WTC11 (cell line): ENCODE results near the gene DDX25. TPM values are rescaled to one million over a fixed set of nuclear protein-coding genes. Genes with fewer than 3 reads are reported as not detected.

ENCODE experiments used
- ATAC-seq: fragments of 200-7000 bp; cut with Tn5 transposase; 2 replicates; pipeline ENCODE4 v1.10.0; 2021; ENCODE audit warnings: mild to moderate bottlenecking, moderate library complexity
- CTCF ChIA-PET: fragments of 300-600 bp; sonication (Branson Sonifier 250); formaldehyde crosslinking; loops from one replicate; lab custom pipeline; 2021; ENCODE audit warnings: antibody characterized with exemption; lab: Charles Lee
- POLR2A ChIA-PET: fragments of 350-600 bp; sonication (Branson Sonifier 250); formaldehyde crosslinking; loops from one replicate; lab custom pipeline; 2021; ENCODE audit warnings: antibody characterized with exemption; lab: Charles Lee
- DNase-seq: peaks from one replicate; pipeline ENCODE4 v3.0.0; 2021; ENCODE audit warnings: low spot score
- H3K27ac Mint-ChIP-seq: 2 replicates; pipeline ENCODE4 v1.8.0; 2021; ENCODE audit warnings: mixed read lengths
- H3K27me3 Mint-ChIP-seq: 2 replicates; pipeline ENCODE4 v1.8.0; 2021; ENCODE audit warnings: low read depth, mild to moderate bottlenecking, moderate library complexity, mixed read lengths
- H3K36me3 Mint-ChIP-seq: 2 replicates; pipeline ENCODE4 v1.8.0; 2021; ENCODE audit warnings: mixed read lengths
- H3K4me1 Mint-ChIP-seq: 2 replicates; pipeline ENCODE4 v1.8.0; 2022; ENCODE audit warnings: mixed read lengths
- H3K4me3 Mint-ChIP-seq: 2 replicates; pipeline ENCODE4 v1.8.0; 2021; ENCODE audit warnings: mild to moderate bottlenecking, moderate library complexity, mixed read lengths
- H3K9me3 Mint-ChIP-seq: 2 replicates; pipeline ENCODE4 v1.8.0; 2021; ENCODE audit warnings: mixed read lengths
- CREM ChIP-seq: sonication (generic); formaldehyde crosslinking; IDR thresholded peaks from 2 replicates; pipeline ENCODE4 v1.8.1; 2022; ENCODE audit warnings: mild to moderate bottlenecking, missing genetic modification reagents, moderate library complexity
- ELF4 ChIP-seq: sonication (generic); formaldehyde crosslinking; IDR thresholded peaks from 2 replicates; pipeline ENCODE4 v1.8.1; 2022; ENCODE audit warnings: low read depth, mild to moderate bottlenecking, moderate library complexity, missing genetic modification reagents
- ETV6 ChIP-seq: sonication (generic); formaldehyde crosslinking; IDR thresholded peaks from 2 replicates; pipeline ENCODE4 v1.8.1; 2022; ENCODE audit warnings: mild to moderate bottlenecking, missing genetic modification reagents
- FOXK1 ChIP-seq: sonication (generic); formaldehyde crosslinking; IDR thresholded peaks from 2 replicates; pipeline ENCODE4 v1.8.0; 2022; ENCODE audit warnings: mild to moderate bottlenecking, moderate library complexity, missing genetic modification reagents
- GRHL2 ChIP-seq: fragments of 250-450 bp; sonication (Bioruptor Pico); IDR thresholded peaks from 2 replicates; pipeline ENCODE4 v1.8.0; 2022; ENCODE audit warnings: mild to moderate bottlenecking, moderate library complexity; ENCODE audit not compliant: insufficient replicate concordance, severe bottlenecking
- HMGA2 ChIP-seq: fragments of 250-450 bp; sonication (Bioruptor Pico); IDR thresholded peaks from 2 replicates; pipeline ENCODE4 v1.4.0; 2021; ENCODE audit warnings: mild to moderate bottlenecking, moderate library complexity
- IRF2 ChIP-seq: sonication (generic); formaldehyde crosslinking; IDR thresholded peaks from 2 replicates; pipeline ENCODE4 v1.8.0; 2022; ENCODE audit warnings: low read depth, missing genetic modification reagents, borderline replicate concordance
- JAZF1 ChIP-seq: fragments of 250-450 bp; sonication (Bioruptor Pico); IDR thresholded peaks from 2 replicates; pipeline ENCODE4 v1.9.0; 2021; ENCODE audit warnings: moderate library complexity, mild to moderate bottlenecking, inconsistent platforms
- KAT7 ChIP-seq: sonication (generic); formaldehyde crosslinking; IDR thresholded peaks from 2 replicates; pipeline ENCODE4 v1.8.1; 2023; ENCODE audit warnings: missing genetic modification reagents, mild to moderate bottlenecking, borderline replicate concordance
- MXD4 ChIP-seq: fragments of 250-450 bp; sonication (Bioruptor Pico); IDR thresholded peaks from 2 replicates; pipeline ENCODE4 v1.8.0; 2021; ENCODE audit warnings: mild to moderate bottlenecking, moderate library complexity, borderline replicate concordance
- NR2C2 ChIP-seq: sonication (generic); formaldehyde crosslinking; IDR thresholded peaks from 2 replicates; pipeline ENCODE4 v1.8.0; 2022; ENCODE audit warnings: mild to moderate bottlenecking, missing genetic modification reagents
- OVOL2 ChIP-seq: fragments of 250-450 bp; sonication (Bioruptor Pico); IDR thresholded peaks from 2 replicates; pipeline ENCODE4 v1.9.0; 2021; ENCODE audit warnings: mild to moderate bottlenecking, borderline replicate concordance
- SMAD3 ChIP-seq: sonication (generic); formaldehyde crosslinking; IDR thresholded peaks from 2 replicates; pipeline ENCODE4 v1.8.0; 2022; ENCODE audit warnings: missing genetic modification reagents, mild to moderate bottlenecking, borderline replicate concordance
- SOX15 ChIP-seq: fragments of 250-450 bp; sonication (Bioruptor Pico); IDR thresholded peaks from 2 replicates; pipeline ENCODE4 v1.9.0; 2021; ENCODE audit warnings: mild to moderate bottlenecking
- TCF7 ChIP-seq: sonication (generic); formaldehyde crosslinking; IDR thresholded peaks from 2 replicates; pipeline ENCODE4 v1.8.0; 2022; ENCODE audit warnings: mild to moderate bottlenecking, low read depth, missing genetic modification reagents, moderate library complexity
- TP53 ChIP-seq: sonication (generic); formaldehyde crosslinking; IDR thresholded peaks from 2 replicates; pipeline ENCODE4 v1.8.1; 2023; ENCODE audit warnings: mild to moderate bottlenecking, missing genetic modification reagents
- ZNF232 ChIP-seq: sonication (generic); formaldehyde crosslinking; IDR thresholded peaks from 2 replicates; pipeline ENCODE4 v1.8.0; 2022; ENCODE audit warnings: mild to moderate bottlenecking, missing genetic modification reagents
- total RNA-seq: library from RNA; stranded (reverse); gene quantifications from 3 replicates; pipeline ENCODE4 v1.2.3, GENCODE V29; 2021
- TF ChIP-seq, protein P1 (sequence below): sonication (generic); formaldehyde crosslinking; IDR thresholded peaks from 2 replicates; pipeline ENCODE4 v1.8.1; 2023; ENCODE audit warnings: mild to moderate bottlenecking, missing genetic modification reagents
- TF ChIP-seq, protein P2 (sequence below): fragments of 250-450 bp; sonication (Bioruptor Pico); IDR thresholded peaks from 2 replicates; pipeline ENCODE4 v2.1.2; 2022; ENCODE audit warnings: mild to moderate bottlenecking, moderate library complexity
- TF ChIP-seq, protein P3 (sequence below): sonication (generic); formaldehyde crosslinking; IDR thresholded peaks from 2 replicates; pipeline ENCODE4 v1.8.1; 2022; ENCODE audit warnings: low read depth, missing genetic modification reagents, borderline replicate concordance
- TF ChIP-seq, protein P4 (sequence below): sonication (generic); formaldehyde crosslinking; IDR thresholded peaks from 2 replicates; pipeline ENCODE4 v1.8.1; 2023; ENCODE audit warnings: mild to moderate bottlenecking, missing genetic modification reagents, borderline replicate concordance
- TF ChIP-seq, protein P5 (sequence below): fragments of 250-450 bp; sonication (Bioruptor Pico); IDR thresholded peaks from 2 replicates; pipeline ENCODE4 v1.9.0; 2021; ENCODE audit warnings: mild to moderate bottlenecking

Gene DDX25
- total RNA-seq, 1 experiment from 2014 or later, result 17.5 TPM

DNA sequence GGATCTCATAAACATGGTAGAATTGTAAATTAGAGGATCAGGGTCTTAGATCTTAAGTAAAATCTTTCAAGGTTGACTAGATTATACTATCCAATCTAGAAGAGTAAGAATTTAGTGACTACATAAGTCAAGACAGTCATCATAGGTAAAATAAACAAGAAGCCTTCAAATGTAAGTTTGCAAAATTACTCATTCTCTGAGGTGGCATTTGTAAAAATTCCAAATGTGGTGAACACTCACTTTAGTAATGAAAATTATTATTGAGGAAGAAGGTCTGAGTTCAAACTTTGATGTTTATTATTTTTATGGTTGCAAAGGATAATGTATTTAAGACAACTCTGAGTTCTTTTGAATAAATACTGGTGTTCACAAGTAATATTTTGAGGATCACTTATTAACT lies 12.2 kb upstream of the DDX25 start:
- H3K36me3 Mint-ChIP-seq, result peaks cover 26% of the 10 kb centered on the region
- ChIA-PET POLR2A (interaction anchor here (0.5 kb wide), 1 partner anchor 11 kb away, joined by 3 read pairs; the partner anchor contains the start of gene PUS3), CTCF (no interaction called here)
- H3K4me1 Mint-ChIP-seq, result peaks cover 3% of the 10 kb centered on the region; the same call in 1 of the 2 replicates
- H3K27ac Mint-ChIP-seq, result no peak overlapping the region
- peaks cover 3% of the 10 kb centered on the region for H3K27me3 Mint-ChIP-seq
- DNase-seq, result no peak
- no peaks in the 10 kb centered on the region for H3K9me3 Mint-ChIP-seq
- no peak overlapping the region for H3K4me3 Mint-ChIP-seq
- no peak for TF ChIP-seq CREM (CRISPR knock-in tag)
- TF ChIP-seq, protein P1, sequence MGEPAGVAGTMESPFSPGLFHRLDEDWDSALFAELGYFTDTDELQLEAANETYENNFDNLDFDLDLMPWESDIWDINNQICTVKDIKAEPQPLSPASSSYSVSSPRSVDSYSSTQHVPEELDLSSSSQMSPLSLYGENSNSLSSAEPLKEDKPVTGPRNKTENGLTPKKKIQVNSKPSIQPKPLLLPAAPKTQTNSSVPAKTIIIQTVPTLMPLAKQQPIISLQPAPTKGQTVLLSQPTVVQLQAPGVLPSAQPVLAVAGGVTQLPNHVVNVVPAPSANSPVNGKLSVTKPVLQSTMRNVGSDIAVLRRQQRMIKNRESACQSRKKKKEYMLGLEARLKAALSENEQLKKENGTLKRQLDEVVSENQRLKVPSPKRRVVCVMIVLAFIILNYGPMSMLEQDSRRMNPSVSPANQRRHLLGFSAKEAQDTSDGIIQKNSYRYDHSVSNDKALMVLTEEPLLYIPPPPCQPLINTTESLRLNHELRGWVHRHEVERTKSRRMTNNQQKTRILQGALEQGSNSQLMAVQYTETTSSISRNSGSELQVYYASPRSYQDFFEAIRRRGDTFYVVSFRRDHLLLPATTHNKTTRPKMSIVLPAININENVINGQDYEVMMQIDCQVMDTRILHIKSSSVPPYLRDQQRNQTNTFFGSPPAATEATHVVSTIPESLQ (CRISPR knock-in tag), result no peak
- no peak for TF ChIP-seq HMGA2 (CRISPR knock-in tag)
- no peak for TF ChIP-seq OVOL2 (CRISPR knock-in tag)
- TF ChIP-seq MXD4 (CRISPR knock-in tag), result no peak
- TF ChIP-seq, protein P2, sequence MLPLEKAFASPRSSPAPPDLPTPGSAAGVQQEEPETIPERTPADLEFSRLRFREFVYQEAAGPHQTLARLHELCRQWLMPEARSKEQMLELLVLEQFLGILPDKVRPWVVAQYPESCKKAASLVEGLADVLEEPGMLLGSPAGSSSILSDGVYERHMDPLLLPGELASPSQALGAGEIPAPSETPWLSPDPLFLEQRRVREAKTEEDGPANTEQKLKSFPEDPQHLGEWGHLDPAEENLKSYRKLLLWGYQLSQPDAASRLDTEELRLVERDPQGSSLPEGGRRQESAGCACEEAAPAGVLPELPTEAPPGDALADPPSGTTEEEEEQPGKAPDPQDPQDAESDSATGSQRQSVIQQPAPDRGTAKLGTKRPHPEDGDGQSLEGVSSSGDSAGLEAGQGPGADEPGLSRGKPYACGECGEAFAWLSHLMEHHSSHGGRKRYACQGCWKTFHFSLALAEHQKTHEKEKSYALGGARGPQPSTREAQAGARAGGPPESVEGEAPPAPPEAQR (CRISPR knock-in tag), result no peak
- no peak for TF ChIP-seq SMAD3 (CRISPR knock-in tag)
- no peak for TF ChIP-seq GRHL2
- TF ChIP-seq ZNF232 (CRISPR knock-in tag), result no peak
- TF ChIP-seq FOXK1 (CRISPR knock-in tag), result no peak
- TF ChIP-seq NR2C2 (CRISPR knock-in tag), result no peak
- no peak for TF ChIP-seq ELF4 (CRISPR knock-in tag)
- TF ChIP-seq KAT7 (CRISPR knock-in tag), result no peak
- ATAC-seq, result no peak

DNA sequence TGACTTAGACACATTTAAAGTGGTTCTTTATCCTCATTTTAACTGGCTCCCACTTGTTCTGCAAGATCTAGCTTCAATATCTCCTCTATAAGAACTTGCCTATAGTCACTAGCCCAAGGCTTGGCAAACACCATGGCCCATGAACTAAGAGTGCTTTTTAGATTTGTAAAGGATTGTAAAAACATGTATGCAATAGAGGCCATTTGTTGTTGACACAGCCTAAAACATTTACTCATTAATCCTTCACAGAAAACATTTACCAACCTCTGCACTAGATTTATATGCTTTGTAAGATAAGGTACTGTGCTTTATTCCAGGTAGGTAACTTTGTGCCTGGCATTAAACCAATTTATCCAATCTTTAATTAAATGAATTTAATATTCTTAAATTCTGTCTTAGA lies 11.3 kb upstream of the DDX25 start:
- Mint-ChIP-seq H3K9me3 (no peaks in the 10 kb centered on the region), H3K4me3 (no peak overlapping the region), H3K27me3 (no peaks in the 10 kb centered on the region; the same call in 1 of the 2 replicates), H3K4me1 (peaks cover 3% of the 10 kb centered on the region; the same call in 1 of the 2 replicates), H3K36me3 (peaks cover 28% of the 10 kb centered on the region), H3K27ac (no peak overlapping the region)
- no peak for ATAC-seq
- DNase-seq, result no peak
- TF ChIP-seq JAZF1 (CRISPR knock-in tag), result no peak
- no peak for TF ChIP-seq TP53
- TF ChIP-seq ETV6, result no peak
- no peak for TF ChIP-seq SOX15 (CRISPR knock-in tag)
- TF ChIP-seq, protein P3, sequence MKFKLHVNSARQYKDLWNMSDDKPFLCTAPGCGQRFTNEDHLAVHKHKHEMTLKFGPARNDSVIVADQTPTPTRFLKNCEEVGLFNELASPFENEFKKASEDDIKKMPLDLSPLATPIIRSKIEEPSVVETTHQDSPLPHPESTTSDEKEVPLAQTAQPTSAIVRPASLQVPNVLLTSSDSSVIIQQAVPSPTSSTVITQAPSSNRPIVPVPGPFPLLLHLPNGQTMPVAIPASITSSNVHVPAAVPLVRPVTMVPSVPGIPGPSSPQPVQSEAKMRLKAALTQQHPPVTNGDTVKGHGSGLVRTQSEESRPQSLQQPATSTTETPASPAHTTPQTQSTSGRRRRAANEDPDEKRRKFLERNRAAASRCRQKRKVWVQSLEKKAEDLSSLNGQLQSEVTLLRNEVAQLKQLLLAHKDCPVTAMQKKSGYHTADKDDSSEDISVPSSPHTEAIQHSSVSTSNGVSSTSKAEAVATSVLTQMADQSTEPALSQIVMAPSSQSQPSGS (CRISPR knock-in tag), result no peak
- TF ChIP-seq SMAD3 (CRISPR knock-in tag), result no peak
- no peak for TF ChIP-seq TCF7 (CRISPR knock-in tag)
- CTCF ChIA-PET, result no interaction called here
- POLR2A ChIA-PET, result no interaction called here

DNA sequence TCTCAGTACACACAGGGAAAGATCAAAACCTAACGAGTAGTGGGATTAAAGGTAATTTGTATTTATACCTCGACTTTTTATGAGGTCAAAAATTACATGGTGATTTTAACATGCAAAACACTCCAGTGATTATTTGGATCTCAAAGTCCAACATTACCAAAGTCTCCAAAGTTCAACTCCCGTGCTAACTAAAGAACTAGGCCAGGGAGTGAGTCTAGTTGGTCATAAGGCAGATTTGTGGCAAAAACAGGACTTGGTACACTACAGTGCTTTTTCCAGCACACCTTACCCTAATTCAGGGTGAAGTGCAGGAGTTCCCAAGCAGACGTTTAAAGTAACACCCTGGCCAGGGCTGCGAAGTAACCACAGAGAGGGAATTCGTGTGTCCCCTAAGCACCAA lies 2.4 kb upstream of the DDX25 start:
- Mint-ChIP-seq H3K27ac (peak overlapping the region; percentile 29; the same call in 1 of the 2 replicates), H3K4me3 (peak overlapping the region; percentile 96), H3K27me3 (peaks cover 29% of the 10 kb centered on the region), H3K4me1 (peaks cover 10% of the 10 kb centered on the region), H3K36me3 (peaks cover 20% of the 10 kb centered on the region), H3K9me3 (no peaks in the 10 kb centered on the region)
- DNase-seq (no peak), ATAC-seq (no peak)
- ChIA-PET CTCF (interaction anchor here (2.4 kb wide), 1 partner anchor 14 kb away, joined by 24 read pairs; the partner anchor contains the start of gene HYLS1), POLR2A (no interaction called here)
- TF ChIP-seq SMAD3 (CRISPR knock-in tag) (no peak), IRF2 (CRISPR knock-in tag) (no peak)
- TF ChIP-seq, protein P4, sequence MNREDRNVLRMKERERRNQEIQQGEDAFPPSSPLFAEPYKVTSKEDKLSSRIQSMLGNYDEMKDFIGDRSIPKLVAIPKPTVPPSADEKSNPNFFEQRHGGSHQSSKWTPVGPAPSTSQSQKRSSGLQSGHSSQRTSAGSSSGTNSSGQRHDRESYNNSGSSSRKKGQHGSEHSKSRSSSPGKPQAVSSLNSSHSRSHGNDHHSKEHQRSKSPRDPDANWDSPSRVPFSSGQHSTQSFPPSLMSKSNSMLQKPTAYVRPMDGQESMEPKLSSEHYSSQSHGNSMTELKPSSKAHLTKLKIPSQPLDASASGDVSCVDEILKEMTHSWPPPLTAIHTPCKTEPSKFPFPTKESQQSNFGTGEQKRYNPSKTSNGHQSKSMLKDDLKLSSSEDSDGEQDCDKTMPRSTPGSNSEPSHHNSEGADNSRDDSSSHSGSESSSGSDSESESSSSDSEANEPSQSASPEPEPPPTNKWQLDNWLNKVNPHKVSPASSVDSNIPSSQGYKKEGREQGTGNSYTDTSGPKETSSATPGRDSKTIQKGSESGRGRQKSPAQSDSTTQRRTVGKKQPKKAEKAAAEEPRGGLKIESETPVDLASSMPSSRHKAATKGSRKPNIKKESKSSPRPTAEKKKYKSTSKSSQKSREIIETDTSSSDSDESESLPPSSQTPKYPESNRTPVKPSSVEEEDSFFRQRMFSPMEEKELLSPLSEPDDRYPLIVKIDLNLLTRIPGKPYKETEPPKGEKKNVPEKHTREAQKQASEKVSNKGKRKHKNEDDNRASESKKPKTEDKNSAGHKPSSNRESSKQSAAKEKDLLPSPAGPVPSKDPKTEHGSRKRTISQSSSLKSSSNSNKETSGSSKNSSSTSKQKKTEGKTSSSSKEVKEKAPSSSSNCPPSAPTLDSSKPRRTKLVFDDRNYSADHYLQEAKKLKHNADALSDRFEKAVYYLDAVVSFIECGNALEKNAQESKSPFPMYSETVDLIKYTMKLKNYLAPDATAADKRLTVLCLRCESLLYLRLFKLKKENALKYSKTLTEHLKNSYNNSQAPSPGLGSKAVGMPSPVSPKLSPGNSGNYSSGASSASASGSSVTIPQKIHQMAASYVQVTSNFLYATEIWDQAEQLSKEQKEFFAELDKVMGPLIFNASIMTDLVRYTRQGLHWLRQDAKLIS (CRISPR knock-in tag), result no peak
- TF ChIP-seq, protein P5, sequence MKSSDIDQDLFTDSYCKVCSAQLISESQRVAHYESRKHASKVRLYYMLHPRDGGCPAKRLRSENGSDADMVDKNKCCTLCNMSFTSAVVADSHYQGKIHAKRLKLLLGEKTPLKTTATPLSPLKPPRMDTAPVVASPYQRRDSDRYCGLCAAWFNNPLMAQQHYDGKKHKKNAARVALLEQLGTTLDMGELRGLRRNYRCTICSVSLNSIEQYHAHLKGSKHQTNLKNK, result no peak
